Medulla oblongata (tissue), 1 donor: ENCODE data around the gene ZNF516.

Experiments
- DNase-seq: peaks from one replicate; pipeline ENCODE4 v3.0.0-alpha.2; 2015; ENCODE audit errors: extremely low spot score

The ZNF516 gene

GRCh38 chr18:76455003-76455676 is 39.9 kb downstream of the ZNF516 start:
- DNase-seq = no peak

- DNase-seq = no peak
Observed at GRCh38 chr18:76454418-76454817, 40.6 kb downstream of the ZNF516 start.

DNA sequence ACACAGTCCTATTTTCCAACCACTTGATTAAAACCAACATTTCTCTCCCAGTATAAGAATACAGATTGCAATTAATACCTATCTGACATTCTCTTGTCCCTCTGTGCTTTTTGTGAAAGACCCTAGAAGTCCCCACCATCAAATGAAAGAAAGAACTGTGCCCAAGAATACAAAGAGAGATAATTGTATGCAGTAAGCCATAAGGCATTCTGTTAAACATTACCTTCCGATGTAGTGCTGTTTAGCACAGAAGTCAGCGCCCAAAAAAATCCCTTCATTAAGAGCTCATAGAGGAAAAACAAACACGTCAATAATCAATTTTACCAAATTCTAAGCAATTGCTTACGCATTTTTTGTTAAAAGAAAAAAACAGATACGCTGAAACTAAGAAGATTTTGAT is 41.1 kb downstream of the ZNF516 start:
- DNase-seq = no peak

- no peak for DNase-seq
Observed at GRCh38 chr18:76453057-76453561, 41.9 kb downstream of the ZNF516 start.

DNA sequence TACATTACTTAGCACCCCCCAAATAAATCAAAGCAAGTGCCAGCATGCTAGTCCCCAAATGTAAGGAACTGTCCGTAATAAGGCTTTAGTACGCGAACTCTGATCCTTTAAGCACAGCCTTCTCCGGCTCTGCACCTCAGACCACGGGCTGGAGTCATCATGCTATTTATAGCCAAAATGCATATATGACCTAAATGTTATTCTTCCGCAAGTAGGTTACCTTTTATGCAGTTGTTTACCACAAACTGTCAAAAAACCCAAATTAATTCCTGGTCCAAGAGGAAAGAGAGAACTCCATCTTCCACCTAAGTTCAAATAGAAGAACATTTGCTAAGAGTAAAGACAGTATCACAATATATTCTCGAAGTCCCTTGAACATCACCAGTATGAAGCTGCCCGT is 42.7 kb downstream of the ZNF516 start:
- no peak for DNase-seq

DNA sequence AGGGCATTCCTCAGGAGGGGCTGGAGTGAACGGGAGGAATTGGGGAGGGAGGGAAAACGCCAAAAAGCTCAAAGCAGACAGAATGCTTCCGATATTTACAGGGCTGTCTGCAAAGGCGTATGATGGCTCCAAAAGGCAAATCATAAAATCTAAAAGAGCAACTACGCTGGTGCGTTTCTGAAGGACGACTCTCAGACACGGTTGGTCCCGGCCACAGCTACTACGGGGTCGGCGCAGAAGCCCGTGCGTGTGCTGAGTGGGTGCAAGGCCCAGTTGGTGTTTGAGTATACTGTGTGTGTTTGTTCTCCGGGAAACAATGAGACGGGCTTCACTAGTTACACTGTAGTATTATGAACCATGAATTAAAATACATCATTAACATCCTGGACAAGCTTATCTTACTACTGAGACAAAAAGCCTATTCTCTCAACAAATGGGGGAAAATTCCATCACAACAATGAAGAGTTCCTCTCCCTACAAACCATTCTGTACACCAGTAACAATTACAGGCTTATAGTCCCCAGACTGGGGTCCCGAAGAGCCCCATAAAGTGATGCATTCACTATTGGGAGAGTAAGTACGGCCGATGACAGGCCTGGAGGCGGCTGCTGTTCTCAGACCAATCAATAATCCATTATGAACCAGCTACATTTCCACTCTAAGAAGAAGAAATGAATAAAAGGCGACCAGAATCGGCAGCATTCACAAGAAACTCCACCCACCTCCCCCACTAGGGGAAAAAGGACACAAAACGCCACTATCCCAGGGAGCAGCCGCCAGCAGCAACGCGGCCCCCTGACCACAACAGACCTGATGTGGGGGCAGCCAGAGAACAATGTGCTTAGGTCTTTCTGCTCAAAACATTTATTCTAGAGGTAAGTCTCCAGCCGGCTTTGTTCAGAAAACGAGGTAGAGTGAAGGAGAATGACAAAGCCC is 43.4 kb downstream of the ZNF516 start:
- peak; percentile 67 for DNase-seq

- DNase-seq = peak; percentile 72
Observed at GRCh38 chr18:76450452-76451395, 44.3 kb downstream of the ZNF516 start.

GRCh38 chr18:76449111-76449453 is 46.0 kb downstream of the ZNF516 start:
- no peak for DNase-seq

DNA sequence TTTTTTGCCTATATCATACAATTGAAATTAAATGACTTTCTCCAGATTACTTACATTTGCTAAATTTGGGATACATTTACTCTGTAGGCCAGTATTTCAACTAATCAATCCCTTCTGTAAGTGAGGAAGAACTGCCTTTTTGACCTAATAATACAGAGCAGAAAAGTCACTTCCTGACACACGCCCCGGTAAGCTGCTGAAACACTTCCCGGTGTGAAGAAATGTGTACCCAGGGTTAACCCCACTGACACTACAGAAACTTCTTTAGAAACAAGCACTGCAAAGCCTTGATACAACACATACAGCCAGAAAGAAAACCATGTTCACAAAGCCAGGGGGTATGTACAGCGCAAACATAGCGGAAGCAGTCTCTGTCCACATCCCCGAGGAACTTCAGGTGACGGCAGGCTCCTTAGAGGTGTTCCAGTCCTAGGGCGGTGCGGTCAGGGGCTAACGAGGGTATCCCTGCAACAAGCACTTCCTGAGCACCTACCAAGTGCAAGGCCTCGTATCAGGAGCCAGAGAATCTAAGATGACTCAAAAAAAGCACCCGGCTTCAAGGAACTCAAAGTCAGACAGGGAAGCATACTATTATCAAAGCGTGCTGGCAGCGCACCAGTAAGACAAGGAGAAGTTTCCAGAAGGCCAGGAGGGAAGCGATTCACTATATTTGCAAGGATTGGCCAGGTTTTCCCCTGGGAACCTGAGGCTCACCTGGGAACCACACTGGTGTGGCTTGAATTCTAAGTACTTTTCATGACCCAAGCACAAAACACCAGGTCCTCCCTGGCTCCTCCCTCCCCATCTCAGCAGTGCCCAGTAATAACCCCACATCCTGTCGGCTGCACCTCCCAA is 46.6 kb downstream of the ZNF516 start:
- no peak for DNase-seq

- DNase-seq = no peak
Observed at GRCh38 chr18:76447258-76447890, 47.7 kb downstream of the ZNF516 start.

DNA sequence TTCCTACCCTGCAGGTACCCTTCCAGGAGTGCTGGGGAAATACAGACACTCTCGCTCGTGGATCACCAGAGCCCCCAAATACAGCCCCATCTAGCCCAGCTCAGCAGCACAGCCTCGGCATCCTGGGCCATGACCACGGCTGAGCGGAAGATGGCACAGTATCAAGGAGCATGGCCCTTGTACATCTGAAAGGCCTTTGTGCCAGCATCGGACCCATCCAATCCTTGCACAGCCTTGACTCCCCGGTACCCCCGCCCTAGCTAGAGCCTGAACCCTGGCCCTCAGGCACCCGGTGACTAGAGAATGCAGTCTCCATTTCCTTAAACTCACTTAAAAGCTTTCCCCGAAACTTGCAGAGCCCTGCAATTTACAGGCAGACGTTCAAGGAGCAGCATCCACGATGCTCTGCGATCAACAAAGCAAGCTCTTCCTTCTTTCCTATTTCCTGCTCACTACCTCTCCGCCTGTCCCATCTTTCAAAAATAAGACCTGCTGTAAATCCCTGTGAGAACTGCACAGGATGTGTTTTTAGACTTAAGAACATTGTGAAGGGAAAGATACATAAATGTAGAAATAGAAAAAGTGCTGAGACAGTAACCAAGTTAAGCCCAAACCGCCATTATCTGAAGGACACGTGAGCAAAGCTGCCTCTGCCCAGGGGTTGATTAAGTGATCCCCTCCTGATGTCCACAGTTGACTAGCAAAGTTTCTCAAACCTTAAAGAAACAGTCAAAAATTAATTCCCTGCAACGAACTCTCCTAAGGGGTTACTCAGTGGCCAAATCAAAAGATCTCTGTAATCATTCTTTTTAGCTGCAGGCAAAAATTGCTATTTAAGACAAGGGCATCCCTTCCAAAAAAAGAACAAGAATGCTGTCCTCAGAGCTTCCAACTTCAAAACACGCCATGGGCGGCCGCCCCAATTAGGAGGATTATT is 48.5 kb downstream of the ZNF516 start:
- no peak for DNase-seq

DNA sequence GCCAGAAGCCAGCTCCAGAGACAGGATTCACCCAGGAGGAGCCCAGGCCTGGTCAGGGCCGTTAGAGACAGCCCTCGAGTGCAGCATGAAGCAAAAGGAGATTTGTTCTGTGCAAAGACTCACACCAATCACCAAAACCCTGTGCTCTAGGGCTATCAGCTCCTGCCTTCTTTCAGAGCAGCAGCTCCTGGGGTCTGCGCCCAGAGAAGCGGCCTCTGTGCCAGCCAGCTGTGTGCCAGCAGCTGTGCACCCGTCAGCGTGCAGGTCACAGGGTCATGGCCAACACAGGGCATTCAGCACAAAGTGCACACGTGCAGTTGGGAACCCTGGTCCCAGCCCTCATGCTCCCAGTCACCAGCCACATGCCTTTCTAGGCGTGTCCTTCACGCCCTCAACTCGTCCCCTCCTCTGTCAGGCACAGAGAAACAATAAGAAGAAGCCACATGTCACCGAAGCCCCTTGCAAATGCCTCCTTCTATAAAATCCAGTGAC is 49.3 kb downstream of the ZNF516 start:
- DNase-seq = no peak

DNA sequence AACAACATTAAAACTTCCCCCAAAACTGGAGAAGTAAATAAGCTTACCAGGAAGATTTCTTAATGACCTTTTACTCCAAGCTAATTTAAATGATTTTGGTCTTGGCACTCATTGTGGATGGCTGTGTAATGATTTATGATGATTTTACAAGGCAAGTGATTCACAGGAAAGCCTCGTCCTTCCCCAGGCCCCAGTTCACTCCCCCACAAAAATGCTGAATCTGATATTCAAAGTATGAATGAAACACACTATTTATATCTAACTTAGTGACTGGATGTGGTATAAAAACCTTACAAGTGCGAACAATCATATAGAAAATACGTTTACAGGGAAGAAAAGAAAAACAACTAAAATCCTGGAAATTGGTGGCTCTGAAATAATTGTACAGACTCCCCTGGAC is 49.8 kb downstream of the ZNF516 start:
- no peak for DNase-seq

DNA sequence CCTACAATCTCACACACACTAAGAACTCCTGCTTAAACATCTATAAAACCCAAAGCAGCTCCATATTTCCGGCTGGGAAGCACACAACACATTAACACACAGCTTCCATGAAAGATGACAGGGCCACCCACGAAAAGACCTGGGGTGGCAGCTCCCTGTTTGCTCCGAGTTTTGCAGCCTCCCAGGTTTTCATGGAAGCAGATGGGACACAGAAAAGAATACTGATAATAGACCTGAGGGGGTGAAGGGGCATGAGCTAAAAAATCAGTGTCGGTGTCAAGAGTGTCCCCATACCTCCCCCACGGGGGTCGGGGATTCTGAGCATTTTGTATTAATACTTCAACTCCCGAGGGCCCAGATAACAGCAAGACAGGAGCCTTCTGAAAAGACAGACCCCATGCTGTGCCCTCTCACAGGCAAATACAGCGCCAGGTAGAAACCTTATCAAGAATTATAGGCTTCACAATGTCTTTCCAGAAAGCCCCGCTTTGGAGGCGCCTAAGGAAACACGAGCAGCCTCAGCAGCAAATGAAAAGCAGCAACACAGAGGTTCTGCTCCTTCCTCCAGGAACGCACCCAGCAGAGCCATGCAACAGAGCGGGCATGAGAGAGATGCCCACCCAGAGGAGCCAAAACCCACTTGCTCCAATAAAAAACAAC is 50.5 kb downstream of the ZNF516 start:
- DNase-seq = no peak

GRCh38 chr18:76443519-76444445 is 51.3 kb downstream of the ZNF516 start:
- DNase-seq = no peak

DNA sequence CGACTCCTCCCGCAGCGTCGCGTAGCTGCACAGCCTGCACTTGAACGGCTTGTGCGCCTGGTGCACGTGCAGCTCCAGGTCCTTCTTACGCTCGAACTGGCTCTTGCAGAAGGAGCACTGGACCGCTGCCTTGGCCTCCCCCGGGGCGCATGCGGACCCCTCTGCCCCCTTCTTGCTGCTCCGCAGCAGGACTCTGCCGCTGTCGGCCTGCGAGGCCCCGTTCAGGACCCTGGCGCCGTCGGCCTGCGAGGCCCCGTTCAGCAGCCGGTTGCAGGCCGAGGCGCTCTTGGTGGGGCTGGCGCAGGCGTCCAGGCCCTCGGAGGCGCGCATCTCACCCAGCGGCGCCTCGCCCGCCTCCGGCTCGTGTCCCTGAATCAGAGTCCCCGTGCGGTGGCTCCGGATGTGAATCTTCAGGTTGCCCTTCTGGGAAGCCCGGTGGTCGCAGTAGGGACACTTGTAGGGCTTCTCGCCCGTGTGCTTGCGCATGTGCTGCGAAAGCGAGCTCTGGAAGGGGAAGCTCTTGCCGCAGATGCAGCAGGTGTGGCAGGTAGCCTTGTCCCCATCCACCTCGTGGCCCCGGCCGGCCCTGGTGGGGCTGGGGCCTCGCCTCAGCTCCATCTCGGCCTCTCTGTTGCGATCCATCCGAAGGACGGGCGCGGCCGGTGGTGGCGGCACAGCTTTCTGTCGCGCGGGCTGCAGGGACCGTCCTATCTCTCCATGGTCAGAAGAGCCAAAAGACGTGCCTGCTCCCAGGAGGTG is 52.5 kb downstream of the ZNF516 start:
- no peak for DNase-seq
